HG03378 (cell line): ENCODE results near the gene DCST2.
A peak's percentile ranks its signal among the peaks of the same experiment; 100 is the strongest.

Experiments used
- ATAC-seq: cut with Tn5 transposase; IDR thresholded peaks from one replicate; pipeline ENCODE4 v1.9.1; 2021; ENCODE audit warnings: mild to moderate bottlenecking, moderate library complexity; ENCODE audit not compliant: unreplicated experiment

Gene DCST2

GRCh38 chr1:155033524-155033923, at the start of gene DCST2, which contains the start of gene DCST1:
DCST2 (minus strand) TSS chr1:155033781; CDS start chr1:155033701, 80 bp downstream.
DCST1 (plus strand) TSS chr1:155033824; CDS start chr1:155034037, 213 bp downstream.
- no peak for ATAC-seq

- ATAC-seq, result no peak
Observed at GRCh38 chr1:155083052-155083541, 49.5 kb upstream of the DCST2 start.

GRCh38 chr1:155082301-155083051, 48.9 kb upstream of the DCST2 start:
- ATAC-seq, result no peak

- ATAC-seq, result no peak
Observed at GRCh38 chr1:155081472-155082300, 48.1 kb upstream of the DCST2 start.

- no peak for ATAC-seq
Observed at GRCh38 chr1:155080312-155081228, 47.0 kb upstream of the DCST2 start.

- ATAC-seq, result no peak
Observed at GRCh38 chr1:155079487-155080311, 46.1 kb upstream of the DCST2 start.

GRCh38 chr1:155079210-155079486, 45.6 kb upstream of the DCST2 start:
- ATAC-seq, result no peak

- ATAC-seq, result no peak
Observed at GRCh38 chr1:155078469-155079209, 45.1 kb upstream of the DCST2 start, which contains the start of gene EFNA3. EFNA3 (plus strand) TSS chr1:155078837; CDS start chr1:155078942, 105 bp downstream.

GRCh38 chr1:155077758-155078445, 44.3 kb upstream of the DCST2 start:
- no peak for ATAC-seq

- ATAC-seq, result no peak
Observed at GRCh38 chr1:155077346-155077745, 43.8 kb upstream of the DCST2 start.

GRCh38 chr1:155076371-155076770, 42.8 kb upstream of the DCST2 start:
- no peak for ATAC-seq

GRCh38 chr1:155075535-155075934, 42.0 kb upstream of the DCST2 start:
- no peak for ATAC-seq

GRCh38 chr1:155073377-155074242, 40.0 kb upstream of the DCST2 start:
- no peak for ATAC-seq

- no peak for ATAC-seq
Observed at GRCh38 chr1:155072531-155073289, 39.1 kb upstream of the DCST2 start.

GRCh38 chr1:155071701-155072100, 38.1 kb upstream of the DCST2 start:
- ATAC-seq, result no peak

- ATAC-seq, result peak; percentile 52
Observed at GRCh38 chr1:155070721-155071569, 37.4 kb upstream of the DCST2 start.
